Measurements from ENCODE around the gene DEPP1.

- TF ChIP-seq POLR2A (IDR thresholded peaks at IDR 0.05) = no peak
- TF ChIP-seq, protein P1, sequence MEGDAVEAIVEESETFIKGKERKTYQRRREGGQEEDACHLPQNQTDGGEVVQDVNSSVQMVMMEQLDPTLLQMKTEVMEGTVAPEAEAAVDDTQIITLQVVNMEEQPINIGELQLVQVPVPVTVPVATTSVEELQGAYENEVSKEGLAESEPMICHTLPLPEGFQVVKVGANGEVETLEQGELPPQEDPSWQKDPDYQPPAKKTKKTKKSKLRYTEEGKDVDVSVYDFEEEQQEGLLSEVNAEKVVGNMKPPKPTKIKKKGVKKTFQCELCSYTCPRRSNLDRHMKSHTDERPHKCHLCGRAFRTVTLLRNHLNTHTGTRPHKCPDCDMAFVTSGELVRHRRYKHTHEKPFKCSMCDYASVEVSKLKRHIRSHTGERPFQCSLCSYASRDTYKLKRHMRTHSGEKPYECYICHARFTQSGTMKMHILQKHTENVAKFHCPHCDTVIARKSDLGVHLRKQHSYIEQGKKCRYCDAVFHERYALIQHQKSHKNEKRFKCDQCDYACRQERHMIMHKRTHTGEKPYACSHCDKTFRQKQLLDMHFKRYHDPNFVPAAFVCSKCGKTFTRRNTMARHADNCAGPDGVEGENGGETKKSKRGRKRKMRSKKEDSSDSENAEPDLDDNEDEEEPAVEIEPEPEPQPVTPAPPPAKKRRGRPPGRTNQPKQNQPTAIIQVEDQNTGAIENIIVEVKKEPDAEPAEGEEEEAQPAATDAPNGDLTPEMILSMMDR (IDR thresholded peaks at IDR 0.05) = no peak
Measured at GRCh38 chr10:44935201-44935965, 43.2 kb downstream of the DEPP1 start.
